Uterus (tissue), 2 donors: ENCODE data around the gene ABHD16A.

Experiments
- POLR2A ChIP-seq, 2 donors: fragments of 450-650 bp; IDR thresholded peaks; one replicate each; pipeline ENCODE4 v1.6.1; 2016; ENCODE audit warnings: antibody characterized with exemption in 2 of 2, mild to moderate bottlenecking in 1 of 2, moderate library complexity in 1 of 2
- TF ChIP-seq, protein P1 (sequence below), 4 experiments: fragments of 200-600 bp in 2 of 4; fragments of 450-650 bp in 2 of 4; sonication (generic) in 2 of 4; IDR thresholded peaks; one replicate each; pipeline ENCODE4 v1.5.1; 2016 to 2019; ENCODE audit warnings: antibody characterized with exemption in 4 of 4, mild to moderate bottlenecking in 2 of 4, moderate library complexity in 1 of 4

- no peak for TF ChIP-seq POLR2A (IDR thresholded peaks at IDR 0.05)
- TF ChIP-seq, protein P1, sequence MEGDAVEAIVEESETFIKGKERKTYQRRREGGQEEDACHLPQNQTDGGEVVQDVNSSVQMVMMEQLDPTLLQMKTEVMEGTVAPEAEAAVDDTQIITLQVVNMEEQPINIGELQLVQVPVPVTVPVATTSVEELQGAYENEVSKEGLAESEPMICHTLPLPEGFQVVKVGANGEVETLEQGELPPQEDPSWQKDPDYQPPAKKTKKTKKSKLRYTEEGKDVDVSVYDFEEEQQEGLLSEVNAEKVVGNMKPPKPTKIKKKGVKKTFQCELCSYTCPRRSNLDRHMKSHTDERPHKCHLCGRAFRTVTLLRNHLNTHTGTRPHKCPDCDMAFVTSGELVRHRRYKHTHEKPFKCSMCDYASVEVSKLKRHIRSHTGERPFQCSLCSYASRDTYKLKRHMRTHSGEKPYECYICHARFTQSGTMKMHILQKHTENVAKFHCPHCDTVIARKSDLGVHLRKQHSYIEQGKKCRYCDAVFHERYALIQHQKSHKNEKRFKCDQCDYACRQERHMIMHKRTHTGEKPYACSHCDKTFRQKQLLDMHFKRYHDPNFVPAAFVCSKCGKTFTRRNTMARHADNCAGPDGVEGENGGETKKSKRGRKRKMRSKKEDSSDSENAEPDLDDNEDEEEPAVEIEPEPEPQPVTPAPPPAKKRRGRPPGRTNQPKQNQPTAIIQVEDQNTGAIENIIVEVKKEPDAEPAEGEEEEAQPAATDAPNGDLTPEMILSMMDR (IDR thresholded peaks at IDR 0.05) = no peak
Measured at GRCh38 chr6:31720196-31720770, 17.2 kb upstream of the ABHD16A start.
